ENCODE data around the gene FAM98A.

GRCh38 chr2:33636001-33636400, 36.9 kb upstream of the FAM98A start:
- TF ChIP-seq CTCF (IDR thresholded peaks at IDR 0.05) (no peak), POLR2A (IDR thresholded peaks at IDR 0.05) (no peak), EP300 (IDR thresholded peaks at IDR 0.05) (no peak)

Data from ovary (tissue), 3 donors.